ENCODE measurements around the gene C9. TPM values are rescaled to one million over a fixed set of nuclear protein-coding genes. Genes with fewer than 3 reads are reported as not detected.

Gene C9
- total and polyA plus RNA-seq, 2 donors (not counting 1 experiment from before 2014, with no cell fraction given): not detected

DNA sequence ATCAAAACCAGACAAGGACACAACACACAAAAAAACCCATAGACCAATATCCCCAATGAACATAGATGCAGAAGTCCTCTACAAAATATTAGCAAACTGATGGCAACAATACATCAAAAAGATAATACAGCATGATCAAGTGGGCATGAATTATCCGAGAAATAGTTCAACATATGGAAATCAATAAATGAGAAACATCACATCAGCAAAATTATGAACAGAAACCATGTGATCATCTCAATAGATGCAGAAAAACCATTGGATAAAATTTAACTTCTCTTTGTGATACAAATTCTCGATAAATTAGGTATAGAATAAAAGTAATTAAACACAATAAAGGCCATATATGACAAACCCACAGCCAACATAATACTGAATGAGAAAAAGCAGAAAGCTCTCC lies 69.6 kb downstream of the C9 start:
- H3K4me1 Mint-ChIP-seq: no peaks in the 10 kb centered on the region
- intact Hi-C loops (cut with micrococcal nuclease): no loop called here
- ChIA-PET CTCF (interaction anchor here (1.6 kb wide), 1 partner anchor 11 kb away, joined by 8 read pairs; no protein-coding TSS in a partner anchor), POLR2A (no interaction called here)
- H3K4me3 Mint-ChIP-seq: no peak overlapping the region
- no peak for TF ChIP-seq EZH2 (IDR thresholded peaks at IDR 0.05; ENCODE audit: borderline replicate concordance, insufficient read depth, low read depth, low read length, poor library complexity, severe bottlenecking)
- TF ChIP-seq, protein P1, sequence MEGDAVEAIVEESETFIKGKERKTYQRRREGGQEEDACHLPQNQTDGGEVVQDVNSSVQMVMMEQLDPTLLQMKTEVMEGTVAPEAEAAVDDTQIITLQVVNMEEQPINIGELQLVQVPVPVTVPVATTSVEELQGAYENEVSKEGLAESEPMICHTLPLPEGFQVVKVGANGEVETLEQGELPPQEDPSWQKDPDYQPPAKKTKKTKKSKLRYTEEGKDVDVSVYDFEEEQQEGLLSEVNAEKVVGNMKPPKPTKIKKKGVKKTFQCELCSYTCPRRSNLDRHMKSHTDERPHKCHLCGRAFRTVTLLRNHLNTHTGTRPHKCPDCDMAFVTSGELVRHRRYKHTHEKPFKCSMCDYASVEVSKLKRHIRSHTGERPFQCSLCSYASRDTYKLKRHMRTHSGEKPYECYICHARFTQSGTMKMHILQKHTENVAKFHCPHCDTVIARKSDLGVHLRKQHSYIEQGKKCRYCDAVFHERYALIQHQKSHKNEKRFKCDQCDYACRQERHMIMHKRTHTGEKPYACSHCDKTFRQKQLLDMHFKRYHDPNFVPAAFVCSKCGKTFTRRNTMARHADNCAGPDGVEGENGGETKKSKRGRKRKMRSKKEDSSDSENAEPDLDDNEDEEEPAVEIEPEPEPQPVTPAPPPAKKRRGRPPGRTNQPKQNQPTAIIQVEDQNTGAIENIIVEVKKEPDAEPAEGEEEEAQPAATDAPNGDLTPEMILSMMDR (IDR thresholded peaks at IDR 0.05): no peak
- Histone ChIP-seq H3K9me3 (ENCODE audit: control extremely low read depth in 1 of 3, control insufficient read depth in 2 of 3, insufficient read depth in 1 of 3, low read length in 2 of 3) (peaks cover 0 to 5% (median 0%) of the 10 kb centered on the region in 3 donors), H3K4me2 (replicated peaks; ENCODE audit: low read depth, low read length, poor library complexity, severe bottlenecking) (no peak overlapping the region), H4K20me1 (ENCODE audit: control insufficient read depth, insufficient read depth, low read length, poor library complexity, severe bottlenecking) (no peaks in the 10 kb centered on the region), H3K4me1 (ENCODE audit: control insufficient read depth in 2 of 2, insufficient read depth in 2 of 2, low read length in 2 of 2) (no peaks in the 10 kb centered on the region), H3K27me3 (replicated peaks in 1 of 4; ENCODE audit: control extremely low read depth in 1 of 4, control insufficient read depth in 3 of 4, insufficient read depth in 4 of 4, low read length in 3 of 4) (no peaks in the 10 kb centered on the region), H3K4me3 (ENCODE audit: control extremely low read depth in 1 of 5, extremely low read depth in 1 of 5, insufficient read depth in 1 of 5, low read depth in 2 of 5, low read length in 4 of 5) (no peak overlapping the region), H3K9ac (ENCODE audit: low read length) (no peak overlapping the region), H3K27ac (ENCODE audit: low read length in 2 of 2) (no peak overlapping the region), H3K79me2 (ENCODE audit: control insufficient read depth, insufficient read depth, low read length) (no peaks in the 10 kb centered on the region), H3K36me3 (replicated peaks in 1 of 2; ENCODE audit: control extremely low read depth in 1 of 2, control insufficient read depth in 1 of 2, extremely low read depth in 1 of 2, insufficient read depth in 2 of 2, low read length in 1 of 2) (no peaks in the 10 kb centered on the region), H2AFZ (ENCODE audit: insufficient read depth, low read depth, low read length, poor library complexity, severe bottlenecking) (no peak overlapping the region)
- no peak for ATAC-seq (ENCODE audit: low read depth)
- DNase-seq: no peak
- H3K27me3 Mint-ChIP-seq: peaks cover 13% of the 10 kb centered on the region
- peaks cover 6% of the 10 kb centered on the region for H3K9me3 Mint-ChIP-seq (ENCODE audit: insufficient read depth)
- WGBS (ENCODE audit: insufficient coverage): no CpG with 5 or more reads among the region's 2 CpGs
- no peak overlapping the region for H3K27ac Mint-ChIP-seq

DNA sequence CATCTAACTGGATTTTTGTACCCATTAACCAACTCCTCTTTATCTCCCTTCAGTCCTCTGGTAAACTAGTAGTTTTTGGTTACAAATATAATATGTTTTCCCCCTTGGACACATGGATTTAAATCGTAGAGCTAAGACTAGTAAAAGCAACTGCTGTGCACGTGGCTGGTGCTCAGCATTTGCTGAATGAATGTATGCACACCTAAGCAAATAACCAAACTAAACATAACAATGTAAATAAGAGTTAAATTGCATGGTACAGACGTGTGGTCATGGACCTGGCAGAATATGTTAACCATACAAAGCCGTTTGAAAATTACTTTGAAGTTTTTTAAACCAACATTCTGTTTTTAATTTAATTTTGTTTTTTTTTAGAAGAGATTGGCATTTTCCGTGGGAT lies 79.7 kb downstream of the C9 start:
- POLR2A ChIA-PET: no interaction called here
- H3K27ac Mint-ChIP-seq: no peak overlapping the region
- no peak for ATAC-seq (ENCODE audit: low read depth)

More for the DNA sequence above, 79.7 kb downstream of the C9 start:
- no CpG with 5 or more reads among the region's 5 CpGs for WGBS (ENCODE audit: insufficient coverage)
- H3K4me3 ChIP-seq (ENCODE audit: control extremely low read depth in 1 of 5, extremely low read depth in 1 of 5, insufficient read depth in 1 of 5, low read depth in 2 of 5, low read length in 4 of 5): no peak overlapping the region
- no peak overlapping the region for H3K4me2 ChIP-seq (replicated peaks; ENCODE audit: low read depth, low read length, poor library complexity, severe bottlenecking)
- Mint-ChIP-seq H3K4me1 (no peaks in the 10 kb centered on the region), H3K27me3 (peaks cover 36% of the 10 kb centered on the region), H3K9me3 (ENCODE audit: insufficient read depth) (no peaks in the 10 kb centered on the region), H3K4me3 (no peak overlapping the region)
- no peaks in the 10 kb centered on the region for H3K4me1 ChIP-seq (ENCODE audit: control insufficient read depth in 2 of 2, insufficient read depth in 2 of 2, low read length in 2 of 2)
- H3K79me2 ChIP-seq (ENCODE audit: control insufficient read depth, insufficient read depth, low read length): no peaks in the 10 kb centered on the region
- H2AFZ ChIP-seq (ENCODE audit: insufficient read depth, low read depth, low read length, poor library complexity, severe bottlenecking): no peak overlapping the region
- TF ChIP-seq, protein P1 (IDR thresholded peaks at IDR 0.05): no peak
- no peak for TF ChIP-seq EZH2 (IDR thresholded peaks at IDR 0.05; ENCODE audit: borderline replicate concordance, insufficient read depth, low read depth, low read length, poor library complexity, severe bottlenecking)
- intact Hi-C loops (cut with micrococcal nuclease): no loop called here
- DNase-seq: no peak
- H3K9ac ChIP-seq (ENCODE audit: low read length): no peak overlapping the region
- peaks cover 0 to 2% (median 0%) of the 10 kb centered on the region in 3 donors for H3K9me3 ChIP-seq (ENCODE audit: control extremely low read depth in 1 of 3, control insufficient read depth in 2 of 3, insufficient read depth in 1 of 3, low read length in 2 of 3)
- no peaks in the 10 kb centered on the region for H4K20me1 ChIP-seq (ENCODE audit: control insufficient read depth, insufficient read depth, low read length, poor library complexity, severe bottlenecking)
- no peak overlapping the region for H3K27ac ChIP-seq (ENCODE audit: low read length in 2 of 2)
- CTCF ChIA-PET: interaction anchor here (0.9 to 11.8 kb wide), 7 partner anchors 9 to 843 kb away, joined by 3 to 173 read pairs (median 8); partner anchors contain the start of gene FYB1
- H3K36me3 ChIP-seq (replicated peaks in 1 of 2; ENCODE audit: control extremely low read depth in 1 of 2, control insufficient read depth in 1 of 2, extremely low read depth in 1 of 2, insufficient read depth in 2 of 2, low read length in 1 of 2): no peaks in the 10 kb centered on the region
- H3K27me3 ChIP-seq (replicated peaks in 1 of 4; ENCODE audit: control extremely low read depth in 1 of 4, control insufficient read depth in 3 of 4, insufficient read depth in 4 of 4, low read length in 3 of 4): peaks cover 0 to 18% (median 0%) of the 10 kb centered on the region in 4 experiments
